Neutrophil (primary cell): ENCODE measurements around the gene SERPINA4.

Source experiments
- H3K27ac ChIP-seq: fragments of 200-600 bp; sonication (generic); 2 replicates; pipeline ENCODE4 v1.5.1; 2016; ENCODE audit warnings: mild to moderate bottlenecking, moderate library complexity
- H3K27me3 ChIP-seq: fragments of 200-600 bp; sonication (generic); 2 replicates; pipeline ENCODE4 v1.6.0; 2016; ENCODE audit warnings: mild to moderate bottlenecking
- H3K36me3 ChIP-seq: fragments of 200-600 bp; sonication (generic); 2 replicates; pipeline ENCODE4 v1.5.1; 2017
- H3K4me1 ChIP-seq, 2 experiments: fragments of 200-600 bp in 1 of 2; sonication (generic) in 1 of 2; 1 replicate in 1 of 2; 2 replicates in 1 of 2; pipeline versions ENCODE4 v1.5.1 to v1.6.1; 2013 to 2016; ENCODE audit warnings: low read depth in 1 of 2, low read length in 1 of 2, mild to moderate bottlenecking in 1 of 2, moderate library complexity in 1 of 2; ENCODE audit not compliant: control insufficient read depth in 1 of 2, insufficient read depth in 1 of 2
- H3K4me3 ChIP-seq, 2 experiments: fragments of 200-600 bp in 1 of 2; sonication (generic) in 1 of 2; 1 replicate in 1 of 2; 2 replicates in 1 of 2; pipeline ENCODE4 v1.5.1; 2013 to 2016; ENCODE audit warnings: low read depth in 1 of 2, low read length in 1 of 2, mild to moderate bottlenecking in 1 of 2, moderate library complexity in 1 of 2
- H3K9me3 ChIP-seq: fragments of 200-600 bp; sonication (generic); 2 replicates; pipeline ENCODE4 v1.5.1; 2016
- TF ChIP-seq, protein P1 (sequence below): fragments of 200-600 bp; sonication (generic); IDR thresholded peaks from 2 replicates; pipeline ENCODE4 v1.5.1; 2016; ENCODE audit warnings: antibody characterized with exemption

SERPINA4 gene

DNA sequence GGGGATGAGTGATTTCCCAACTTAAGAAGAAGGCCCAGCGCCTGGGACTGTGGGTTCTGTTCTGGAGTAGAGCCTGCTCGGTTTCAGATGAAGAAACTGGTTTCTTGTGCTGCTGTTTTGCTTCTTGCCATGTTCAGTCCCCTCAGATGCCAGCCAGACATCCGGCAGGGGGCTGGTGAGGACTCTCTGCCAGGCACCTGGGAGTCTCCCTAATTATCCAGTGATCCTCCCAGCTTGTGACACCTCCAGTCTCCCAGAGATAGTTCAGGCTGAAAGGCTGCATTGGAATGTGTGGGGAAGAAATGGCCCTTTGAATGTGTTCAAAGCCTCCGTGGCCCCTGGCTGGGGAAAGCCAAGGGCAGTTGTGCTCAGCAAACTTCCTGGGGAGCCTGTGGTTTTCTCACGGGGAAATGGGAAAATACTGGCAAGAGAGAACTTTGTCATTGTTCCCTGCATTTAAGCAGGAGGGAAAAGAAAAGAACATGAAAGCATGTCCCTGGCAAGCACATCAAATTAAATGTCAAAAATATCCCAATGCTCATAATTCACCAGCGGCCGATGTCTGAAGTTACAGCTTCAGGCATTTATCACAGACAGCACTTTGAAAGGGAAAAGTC is 43.5 kb upstream of the SERPINA4 start:
- Histone ChIP-seq H3K9me3 (no peaks in the 10 kb centered on the region), H3K27me3 (peaks cover 5% of the 10 kb centered on the region), H3K4me1 (no peaks in the 10 kb centered on the region), H3K36me3 (no peaks in the 10 kb centered on the region), H3K27ac (no peak overlapping the region), H3K4me3 (no peak overlapping the region)
- TF ChIP-seq, protein P1, sequence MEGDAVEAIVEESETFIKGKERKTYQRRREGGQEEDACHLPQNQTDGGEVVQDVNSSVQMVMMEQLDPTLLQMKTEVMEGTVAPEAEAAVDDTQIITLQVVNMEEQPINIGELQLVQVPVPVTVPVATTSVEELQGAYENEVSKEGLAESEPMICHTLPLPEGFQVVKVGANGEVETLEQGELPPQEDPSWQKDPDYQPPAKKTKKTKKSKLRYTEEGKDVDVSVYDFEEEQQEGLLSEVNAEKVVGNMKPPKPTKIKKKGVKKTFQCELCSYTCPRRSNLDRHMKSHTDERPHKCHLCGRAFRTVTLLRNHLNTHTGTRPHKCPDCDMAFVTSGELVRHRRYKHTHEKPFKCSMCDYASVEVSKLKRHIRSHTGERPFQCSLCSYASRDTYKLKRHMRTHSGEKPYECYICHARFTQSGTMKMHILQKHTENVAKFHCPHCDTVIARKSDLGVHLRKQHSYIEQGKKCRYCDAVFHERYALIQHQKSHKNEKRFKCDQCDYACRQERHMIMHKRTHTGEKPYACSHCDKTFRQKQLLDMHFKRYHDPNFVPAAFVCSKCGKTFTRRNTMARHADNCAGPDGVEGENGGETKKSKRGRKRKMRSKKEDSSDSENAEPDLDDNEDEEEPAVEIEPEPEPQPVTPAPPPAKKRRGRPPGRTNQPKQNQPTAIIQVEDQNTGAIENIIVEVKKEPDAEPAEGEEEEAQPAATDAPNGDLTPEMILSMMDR: no peak

DNA sequence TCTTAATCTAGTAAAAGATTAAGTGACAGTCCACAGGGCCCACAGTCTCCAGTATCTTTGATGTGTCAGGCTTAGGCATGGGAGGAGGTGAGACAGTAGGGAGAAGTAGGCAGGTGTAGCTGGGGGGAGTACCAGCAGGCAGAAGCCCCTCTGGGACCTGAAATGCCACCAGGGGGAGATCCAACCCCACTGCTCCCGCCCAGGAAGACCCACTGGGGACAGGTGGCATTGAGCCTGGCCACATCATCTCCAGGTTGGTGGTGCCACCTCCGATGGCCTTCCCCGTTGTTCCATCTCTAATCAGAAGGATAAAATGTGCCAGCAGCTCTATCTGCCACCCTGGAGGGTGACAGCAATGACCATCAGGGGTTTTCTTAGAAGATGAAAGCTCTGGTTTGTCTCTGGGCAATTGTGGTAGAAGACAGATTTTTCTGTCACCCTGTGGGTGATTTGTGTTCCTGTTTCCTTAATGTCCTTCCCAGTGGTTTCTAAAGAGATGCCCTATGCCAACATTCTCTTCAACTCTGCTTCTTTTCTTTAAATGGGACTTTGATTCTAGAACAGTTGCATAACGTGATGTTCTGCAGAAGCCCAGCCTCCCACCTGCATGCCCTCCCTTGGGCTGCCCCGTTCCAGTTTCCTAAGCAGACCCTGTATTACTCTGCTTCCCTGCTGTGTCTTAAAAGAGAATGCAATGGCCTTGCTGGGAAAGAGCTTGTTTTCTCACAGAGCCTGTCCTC is 39.7 kb upstream of the SERPINA4 start:
- peaks cover 5% of the 10 kb centered on the region for H3K27me3 ChIP-seq
- no peaks in the 10 kb centered on the region for H3K4me1 ChIP-seq
- TF ChIP-seq, protein P1: no peak
- no peak overlapping the region for H3K4me3 ChIP-seq
- no peak overlapping the region for H3K27ac ChIP-seq
- no peaks in the 10 kb centered on the region for H3K36me3 ChIP-seq
- H3K9me3 ChIP-seq: no peaks in the 10 kb centered on the region

DNA sequence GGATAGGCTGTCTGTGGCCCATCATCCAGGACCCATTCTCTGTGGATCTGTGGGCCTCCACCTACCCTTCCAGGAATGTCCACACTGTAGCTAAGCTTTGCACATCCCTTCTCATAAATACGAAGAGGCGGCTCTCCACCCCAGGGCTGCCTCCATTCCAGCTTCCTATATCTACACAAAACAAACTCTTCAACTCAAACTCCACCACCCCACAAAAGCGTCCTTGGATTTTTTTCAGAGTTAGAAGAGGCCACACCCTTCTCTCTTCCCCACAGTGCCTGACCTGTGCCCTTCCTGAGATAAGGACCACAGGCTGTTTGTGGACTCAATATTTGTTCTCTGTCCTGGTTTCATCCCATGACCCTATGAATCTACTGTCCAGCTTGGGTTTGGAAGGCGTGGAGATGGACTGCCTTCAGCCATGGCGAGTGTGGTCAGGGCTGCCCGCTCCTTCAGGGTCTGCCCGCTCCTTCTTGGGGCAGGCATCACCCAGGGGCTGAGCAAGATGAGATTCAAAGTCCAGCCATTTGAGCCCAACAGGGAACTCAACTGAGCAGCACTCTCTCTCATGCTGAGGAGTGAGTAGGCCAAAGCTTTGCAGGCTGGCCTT is 39.0 kb upstream of the SERPINA4 start:
- H3K27ac ChIP-seq: no peak overlapping the region
- no peaks in the 10 kb centered on the region for H3K9me3 ChIP-seq
- H3K4me3 ChIP-seq: no peak overlapping the region
- H3K27me3 ChIP-seq: no peaks in the 10 kb centered on the region
- TF ChIP-seq, protein P1: no peak
- H3K4me1 ChIP-seq: no peaks in the 10 kb centered on the region
- no peaks in the 10 kb centered on the region for H3K36me3 ChIP-seq

DNA sequence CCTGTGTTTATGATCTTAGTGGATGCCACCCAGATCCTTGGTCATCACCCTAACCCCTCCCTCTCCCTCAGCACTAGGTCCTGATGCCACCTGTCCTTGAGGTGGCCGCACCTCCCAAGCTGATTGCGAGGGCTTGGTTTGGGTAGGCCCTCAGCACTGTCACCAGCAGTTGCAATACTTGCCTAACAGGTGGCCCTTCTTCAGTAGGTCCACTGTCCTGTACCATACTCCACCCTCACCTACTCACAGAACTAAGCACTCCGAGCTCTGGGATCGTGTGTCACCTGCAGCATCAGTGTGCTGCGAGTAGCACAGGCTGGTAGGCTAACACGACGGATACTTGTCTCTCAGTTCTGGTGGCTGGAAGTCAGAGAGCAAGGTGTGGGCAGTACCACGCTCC is 38.0 kb upstream of the SERPINA4 start:
- Histone ChIP-seq H3K36me3 (no peaks in the 10 kb centered on the region), H3K4me3 (no peak overlapping the region), H3K27me3 (no peaks in the 10 kb centered on the region), H3K27ac (no peak overlapping the region), H3K4me1 (no peaks in the 10 kb centered on the region), H3K9me3 (no peaks in the 10 kb centered on the region)
- TF ChIP-seq, protein P1: no peak

DNA sequence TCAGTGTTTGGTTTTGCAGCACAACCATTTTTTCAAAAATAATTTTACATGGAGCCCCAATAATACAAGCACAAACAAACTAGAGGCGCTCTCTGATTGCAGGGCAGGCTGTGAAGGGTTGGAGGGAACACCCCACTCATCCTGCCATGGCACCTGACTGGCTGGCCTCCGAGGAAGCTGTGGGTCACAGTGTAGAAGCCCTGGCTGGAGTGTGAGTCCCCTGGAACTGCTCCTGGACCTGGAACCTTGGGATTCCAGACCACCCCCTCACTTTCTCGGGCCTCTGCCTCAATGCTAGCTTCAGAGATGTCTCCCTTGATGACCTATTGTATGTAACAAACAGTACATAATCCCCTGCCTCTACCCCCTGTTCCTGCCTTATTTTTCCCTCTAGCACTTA is 37.1 kb upstream of the SERPINA4 start:
- Histone ChIP-seq H3K9me3 (no peaks in the 10 kb centered on the region), H3K36me3 (no peaks in the 10 kb centered on the region), H3K27me3 (no peaks in the 10 kb centered on the region), H3K27ac (no peak overlapping the region), H3K4me3 (no peak overlapping the region), H3K4me1 (no peaks in the 10 kb centered on the region)
- TF ChIP-seq, protein P1: no peak
